Trophoblast cell (in vitro differentiated cells and primary cell): Measurements from ENCODE around the gene MYO15B.

Experiments used
- DNase-seq, 2 donors: peaks; one replicate each; pipeline ENCODE4 v3.0.0-alpha.2; 2016
- H2AFZ ChIP-seq: 2 replicates; pipeline ENCODE4 v1.6.1; 2013; ENCODE audit warnings: low read length, moderate library complexity, mild to moderate bottlenecking; ENCODE audit not compliant: insufficient read depth, poor library complexity
- H2AK5ac ChIP-seq: 2 replicates; pipeline ENCODE4 v1.6.1; 2013; ENCODE audit warnings: mild to moderate bottlenecking, low read length
- H2BK120ac ChIP-seq: 2 replicates; pipeline ENCODE4 v1.6.1; 2013; ENCODE audit warnings: low read length, mild to moderate bottlenecking, moderate library complexity; ENCODE audit not compliant: insufficient read depth, poor library complexity
- H2BK12ac ChIP-seq: 2 replicates; pipeline ENCODE4 v1.6.1; 2013; ENCODE audit warnings: mild to moderate bottlenecking, low read length, moderate library complexity
- H2BK5ac ChIP-seq: 2 replicates; pipeline ENCODE4 v1.6.1; 2013; ENCODE audit warnings: low read length, low read depth, moderate library complexity, mild to moderate bottlenecking; ENCODE audit not compliant: poor library complexity
- H3K14ac ChIP-seq: 2 replicates; pipeline ENCODE4 v1.6.1; 2013; ENCODE audit warnings: mild to moderate bottlenecking, low read length
- H3K18ac ChIP-seq: 2 replicates; pipeline ENCODE4 v1.6.1; 2013; ENCODE audit warnings: mild to moderate bottlenecking, low read length
- H3K23ac ChIP-seq: 2 replicates; pipeline ENCODE4 v1.6.1; 2013; ENCODE audit warnings: low read length
- H3K27ac ChIP-seq: 2 replicates; pipeline ENCODE4 v1.5.1; 2013; ENCODE audit warnings: low read depth, mild to moderate bottlenecking, inconsistent platforms, low read length, moderate library complexity
- H3K27me3 ChIP-seq: 2 replicates; pipeline ENCODE4 v1.6.1; 2013; ENCODE audit warnings: inconsistent platforms, mild to moderate bottlenecking, low read length, moderate library complexity; ENCODE audit not compliant: insufficient read depth
- H3K36me3 ChIP-seq, 2 experiments: 1 replicate in 1 of 2; 2 replicates in 1 of 2; pipeline ENCODE4 v1.6.1; 2013; ENCODE audit warnings: low read length in 2 of 2, mild to moderate bottlenecking in 2 of 2, moderate library complexity in 1 of 2; ENCODE audit not compliant: insufficient read depth in 2 of 2, control insufficient read depth in 1 of 2
- H3K4ac ChIP-seq: 2 replicates; pipeline ENCODE4 v1.6.1; 2013; ENCODE audit warnings: low read depth, mild to moderate bottlenecking, low read length, moderate library complexity
- H3K4me1 ChIP-seq, 2 experiments: 1 replicate in 1 of 2; 2 replicates in 1 of 2; pipeline ENCODE4 v1.6.1; 2013; ENCODE audit warnings: low read length in 2 of 2, mild to moderate bottlenecking in 2 of 2, moderate library complexity in 1 of 2; ENCODE audit not compliant: insufficient read depth in 2 of 2, control insufficient read depth in 1 of 2
- H3K4me2 ChIP-seq: 2 replicates; pipeline ENCODE4 v1.6.1; 2013; ENCODE audit warnings: inconsistent platforms, mild to moderate bottlenecking, low read length, moderate library complexity
- H3K4me3 ChIP-seq: 2 replicates; pipeline ENCODE4 v1.5.1; 2013; ENCODE audit warnings: mild to moderate bottlenecking, low read depth, low read length, inconsistent platforms
- H3K79me1 ChIP-seq: one replicate; pipeline ENCODE4 v1.6.1; 2013; ENCODE audit warnings: low read length
- H3K79me2 ChIP-seq: 2 replicates; pipeline ENCODE4 v1.6.1; 2013; ENCODE audit warnings: low read length, mild to moderate bottlenecking; ENCODE audit not compliant: control insufficient read depth, insufficient read depth, poor library complexity
- H3K9ac ChIP-seq: 2 replicates; pipeline ENCODE4 v1.6.1; 2013; ENCODE audit warnings: mild to moderate bottlenecking, low read length
- H3K9me3 ChIP-seq: 2 replicates; pipeline ENCODE4 v1.6.1; 2013; ENCODE audit warnings: low read depth, mild to moderate bottlenecking, control low read depth, inconsistent platforms, low read length; ENCODE audit not compliant: insufficient read depth
- H4K12ac ChIP-seq: 2 replicates; pipeline ENCODE4 v1.6.1; 2013; ENCODE audit warnings: low read depth, mild to moderate bottlenecking, low read length, moderate library complexity
- H4K8ac ChIP-seq: 2 replicates; pipeline ENCODE4 v1.6.1; 2013; ENCODE audit warnings: low read depth, mild to moderate bottlenecking, low read length, moderate library complexity
- H4K91ac ChIP-seq: one replicate; pipeline ENCODE4 v1.6.1; 2013; ENCODE audit warnings: low read depth, mild to moderate bottlenecking, low read length, moderate library complexity
- whole genome bisulfite sequencing: extraction: QIAGEN DNeasy Blood & Tissue Kit; methylation state at CpG from one replicate; pipeline ENCODE4 v1.1.7; 2013; ENCODE audit warnings: missing lambda C conversion rate; ENCODE audit not compliant: insufficient read length, insufficient coverage; ENCODE audit errors: extremely low coverage; 5-methylcytosine and 5-hydroxymethylcytosine counted together

MYO15B gene

GRCh38 chr17:75643643-75644017 is 56.0 kb downstream of the MYO15B start:
- Histone ChIP-seq H3K79me2 (peaks cover 2% of the 10 kb centered on the region), H3K14ac (peak overlapping the region; percentile 34), H3K9ac (no peak overlapping the region), H3K27me3 (no peaks in the 10 kb centered on the region), H2BK5ac (peak overlapping the region; percentile 10), H3K18ac (peak overlapping the region; percentile 5), H2AK5ac (peak overlapping the region; percentile 75), H3K23ac (no peak overlapping the region), H3K9me3 (no peaks in the 10 kb centered on the region), H4K12ac (no peak overlapping the region), H4K8ac (peak overlapping the region; percentile 3), H3K4me3 (no peak overlapping the region), H2BK120ac (peak overlapping the region; percentile 39), H2AFZ (no peak overlapping the region), H4K91ac (peak overlapping the region; percentile 41), H3K27ac (peak overlapping the region; percentile 18), H3K36me3 (peaks cover 3 to 4% of the 10 kb centered on the region in 2 experiments), H3K4me2 (no peak overlapping the region), H3K79me1 (peaks cover 34% of the 10 kb centered on the region), H3K4ac (no peak overlapping the region), H3K4me1 (peaks cover 50 to 54% of the 10 kb centered on the region in 2 experiments), H2BK12ac (peak overlapping the region; percentile 28)
- DNase-seq, result no peak
- WGBS, result no CpG with 5 or more reads among the region's 7 CpGs

- Histone ChIP-seq H3K18ac (peak overlapping the region; percentile 90), H2BK120ac (peak overlapping the region; percentile 96), H3K27me3 (no peaks in the 10 kb centered on the region), H2BK12ac (peak overlapping the region; percentile 98), H3K4ac (peak overlapping the region; percentile 49), H3K4me1 (peaks cover 41 to 45% of the 10 kb centered on the region in 2 experiments), H3K9ac (no peak overlapping the region), H2AK5ac (peak overlapping the region; percentile 44), H3K36me3 (peaks cover 7 to 11% of the 10 kb centered on the region in 2 experiments), H4K91ac (peak overlapping the region; percentile 98), H3K79me2 (peaks cover 2% of the 10 kb centered on the region), H3K79me1 (peaks cover 25% of the 10 kb centered on the region), H3K14ac (peak overlapping the region; percentile 89), H2BK5ac (peak overlapping the region; percentile 82), H3K4me2 (peak overlapping the region; percentile 20), H3K9me3 (no peaks in the 10 kb centered on the region), H3K23ac (no peak overlapping the region), H3K4me3 (no peak overlapping the region), H4K12ac (peak overlapping the region; percentile 67), H4K8ac (peak overlapping the region; percentile 75), H2AFZ (no peak overlapping the region), H3K27ac (peak overlapping the region; percentile 98)
- no CpG with 5 or more reads among the region's 7 CpGs for WGBS
- peak; percentile 99 to 100 for DNase-seq
Measured at GRCh38 chr17:75645501-75645888, 57.9 kb downstream of the MYO15B start.

- peak; percentile 94 to 97 for DNase-seq
- Histone ChIP-seq H3K18ac (peak overlapping the region; percentile 90), H3K4me2 (peak overlapping the region; percentile 6), H4K91ac (peak overlapping the region; percentile 98), H2BK12ac (peak overlapping the region; percentile 98), H3K4ac (peak overlapping the region; percentile 49), H3K4me1 (peaks cover 36 to 40% of the 10 kb centered on the region in 2 experiments), H2BK5ac (peak overlapping the region; percentile 82), H2BK120ac (peak overlapping the region; percentile 96), H2AK5ac (peak overlapping the region; percentile 44), H3K14ac (peak overlapping the region; percentile 89), H3K4me3 (no peak overlapping the region), H2AFZ (no peak overlapping the region), H3K9me3 (no peaks in the 10 kb centered on the region), H3K79me1 (peaks cover 25% of the 10 kb centered on the region), H4K12ac (peak overlapping the region; percentile 67), H3K27ac (peak overlapping the region; percentile 98), H3K79me2 (peaks cover 2% of the 10 kb centered on the region), H3K27me3 (no peaks in the 10 kb centered on the region), H4K8ac (peak overlapping the region; percentile 75), H3K9ac (no peak overlapping the region), H3K23ac (no peak overlapping the region), H3K36me3 (peaks cover 11 to 17% of the 10 kb centered on the region in 2 experiments)
- no CpG with 5 or more reads among the region's 17 CpGs for WGBS
Measured at GRCh38 chr17:75645889-75646637, 58.5 kb downstream of the MYO15B start.

GRCh38 chr17:75646638-75646992 is 59.0 kb downstream of the MYO15B start:
- Histone ChIP-seq H3K18ac (peak overlapping the region; percentile 15), H3K4me1 (peaks cover 35 to 39% of the 10 kb centered on the region in 2 experiments), H2AFZ (no peak overlapping the region), H2BK120ac (peak overlapping the region; percentile 62), H4K12ac (no peak overlapping the region), H3K4me3 (no peak overlapping the region), H4K8ac (peak overlapping the region; percentile 34), H3K79me2 (peaks cover 2% of the 10 kb centered on the region), H3K23ac (no peak overlapping the region), H4K91ac (peak overlapping the region; percentile 72), H3K4me2 (peak overlapping the region; percentile 2), H3K9me3 (no peaks in the 10 kb centered on the region), H3K9ac (no peak overlapping the region), H3K27ac (peak overlapping the region; percentile 98), H3K36me3 (peaks cover 11 to 18% of the 10 kb centered on the region in 2 experiments), H3K79me1 (peaks cover 25% of the 10 kb centered on the region), H3K27me3 (no peaks in the 10 kb centered on the region), H3K4ac (peak overlapping the region; percentile 7), H2AK5ac (peak overlapping the region; percentile 5), H2BK5ac (peak overlapping the region; percentile 52), H3K14ac (peak overlapping the region; percentile 52), H2BK12ac (peak overlapping the region; percentile 58)
- peak in 1 of 2 donors; percentile 48 for DNase-seq
- WGBS, result no CpG with 5 or more reads among the region's 6 CpGs
